HUES48 (cell line): ENCODE results near the gene FLT1.

Experiments
- H3K27ac ChIP-seq: one replicate; pipeline ENCODE4 v1.7.0; 2013; ENCODE audit warnings: low read depth, low read length, inconsistent platforms
- H3K27me3 ChIP-seq: 2 replicates; pipeline ENCODE4 v1.6.1; 2013; ENCODE audit warnings: mild to moderate bottlenecking, low read length; ENCODE audit not compliant: control insufficient read depth, insufficient read depth
- H3K36me3 ChIP-seq: 2 replicates; pipeline ENCODE4 v1.6.1; 2013; ENCODE audit warnings: low read length; ENCODE audit not compliant: control insufficient read depth, insufficient read depth
- H3K4me1 ChIP-seq: 2 replicates; pipeline ENCODE4 v1.6.1; 2013; ENCODE audit warnings: mild to moderate bottlenecking, low read length; ENCODE audit not compliant: control insufficient read depth, insufficient read depth
- H3K4me3 ChIP-seq: 2 replicates; pipeline ENCODE4 v1.5.1; 2013; ENCODE audit warnings: mild to moderate bottlenecking, low read depth, low read length
- H3K9ac ChIP-seq: 2 replicates; pipeline ENCODE4 v1.6.1; 2013; ENCODE audit warnings: mild to moderate bottlenecking, low read depth, low read length, moderate library complexity
- H3K9me3 ChIP-seq: 2 replicates; pipeline ENCODE4 v1.6.1; 2013; ENCODE audit warnings: low read length; ENCODE audit not compliant: control insufficient read depth, insufficient read depth

Gene FLT1

DNA sequence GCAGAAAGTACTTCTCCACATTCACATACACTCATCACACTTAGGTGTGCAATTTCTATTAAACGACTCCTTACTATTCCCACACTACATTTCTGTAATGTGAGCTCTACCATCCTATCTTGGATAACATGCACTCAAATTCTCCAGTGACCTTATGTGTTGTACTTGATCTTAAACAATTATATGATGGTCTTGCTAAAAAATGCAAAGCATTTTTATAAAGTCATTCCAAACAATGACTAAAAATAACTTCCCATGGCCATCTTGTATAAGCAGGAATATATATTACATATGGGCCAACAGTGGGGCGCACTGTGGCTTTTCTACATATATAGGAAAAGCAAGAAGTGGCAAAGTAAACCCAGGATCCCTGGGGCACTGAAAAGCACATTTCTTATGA lies 155.5 kb downstream of the FLT1 start:
- Histone ChIP-seq H3K36me3 (peaks cover 35% of the 10 kb centered on the region), H3K4me3 (no peak overlapping the region), H3K4me1 (no peaks in the 10 kb centered on the region)

DNA sequence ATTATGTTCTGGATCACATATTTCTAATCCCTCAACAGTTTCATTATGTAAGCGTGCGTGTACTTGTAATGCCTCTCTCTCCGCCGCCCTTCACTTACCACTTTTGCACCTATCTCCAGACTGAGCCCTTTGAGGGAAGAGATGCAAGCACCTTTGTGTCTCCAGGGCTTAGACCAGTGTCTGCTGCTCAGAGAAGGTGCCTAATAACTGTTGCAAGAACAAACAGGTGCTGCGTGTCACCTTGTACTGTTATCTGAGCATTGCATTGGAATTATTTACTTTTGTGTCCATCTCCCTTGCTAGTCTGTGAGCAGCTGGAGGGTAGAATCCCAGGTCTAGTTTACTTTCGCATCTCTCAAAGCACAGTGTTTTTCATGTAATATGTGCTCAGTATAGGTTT lies 156.2 kb downstream of the FLT1 start:
- no peaks in the 10 kb centered on the region for H3K4me1 ChIP-seq

More for the DNA sequence above, 155.5 kb downstream of the FLT1 start:
- H3K27me3 ChIP-seq: no peaks in the 10 kb centered on the region
- H3K27ac ChIP-seq: no peak overlapping the region
- no peaks in the 10 kb centered on the region for H3K9me3 ChIP-seq
- no peak overlapping the region for H3K9ac ChIP-seq

DNA sequence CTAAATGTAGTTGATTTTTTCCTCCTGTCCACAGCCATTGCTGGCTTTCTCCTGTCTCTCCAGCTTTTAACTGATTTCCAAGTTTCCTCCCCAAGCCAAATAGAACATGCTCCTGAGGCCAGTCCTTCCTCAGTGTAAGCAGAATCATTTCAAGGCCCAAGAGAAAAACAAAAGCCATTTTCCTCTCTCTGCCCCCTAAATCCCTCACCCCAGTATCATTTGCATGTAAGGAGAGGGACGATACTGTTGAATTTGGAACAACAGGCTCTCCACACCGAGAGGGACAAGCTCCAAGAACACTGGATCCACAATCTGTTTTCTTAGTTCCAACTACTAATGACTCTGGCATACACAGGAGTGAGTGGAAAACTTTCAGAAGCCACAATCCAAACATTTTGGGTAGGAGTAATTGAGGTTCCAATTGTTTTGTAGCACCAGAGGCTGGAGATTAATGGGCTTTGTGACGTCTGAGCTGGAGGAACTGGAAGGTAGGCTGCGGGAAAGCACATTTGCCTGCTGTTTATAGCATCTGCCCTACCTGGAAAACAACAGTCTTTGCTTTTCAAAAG lies 156.8 kb downstream of the FLT1 start:
- H3K36me3 ChIP-seq: peaks cover 48% of the 10 kb centered on the region

More for the DNA sequence above, 156.2 kb downstream of the FLT1 start:
- H3K4me3 ChIP-seq: no peak overlapping the region
- no peak overlapping the region for H3K27ac ChIP-seq
- H3K9me3 ChIP-seq: no peaks in the 10 kb centered on the region
- H3K9ac ChIP-seq: no peak overlapping the region
- H3K36me3 ChIP-seq: peaks cover 41% of the 10 kb centered on the region
- H3K27me3 ChIP-seq: no peaks in the 10 kb centered on the region

DNA sequence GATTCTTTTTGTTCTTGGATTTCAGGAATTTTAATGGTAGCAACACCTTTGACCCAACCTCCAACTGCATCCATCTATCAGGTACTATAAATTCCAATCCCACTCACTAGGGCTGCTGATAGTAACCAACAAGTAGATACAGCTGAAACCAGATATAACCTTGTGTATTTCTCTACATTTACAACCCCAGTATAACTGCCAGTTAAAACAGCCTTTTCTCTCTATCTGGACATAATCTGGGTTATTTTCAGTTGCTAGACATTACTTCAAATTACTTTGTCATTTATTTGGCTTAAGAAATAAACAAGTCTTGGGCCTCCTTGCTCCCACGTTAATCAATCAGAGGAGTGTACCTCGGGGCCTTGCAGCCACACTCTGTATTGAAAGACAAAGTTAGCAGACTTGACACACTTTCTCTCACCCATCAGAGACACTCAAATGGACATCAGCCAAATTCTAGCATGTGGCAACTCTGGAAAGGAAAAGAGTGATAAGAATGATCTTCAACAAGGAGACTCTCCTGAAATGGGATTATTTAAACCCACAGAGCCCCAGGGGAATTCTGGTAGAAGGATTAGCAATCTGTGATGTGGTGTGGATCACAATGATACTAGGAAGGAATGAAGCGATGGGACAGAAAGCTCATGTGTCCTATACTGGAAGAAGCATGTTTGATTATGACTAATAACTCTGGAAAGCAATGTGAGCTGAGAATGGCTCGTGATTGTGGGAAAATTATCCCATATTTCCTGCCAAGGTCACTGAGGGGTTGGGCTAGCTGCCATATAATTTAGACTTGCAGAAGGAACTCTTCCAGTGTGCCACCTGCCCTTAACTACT lies 157.5 kb downstream of the FLT1 start:
- H3K36me3 ChIP-seq: peaks cover 55% of the 10 kb centered on the region
- no peaks in the 10 kb centered on the region for H3K4me1 ChIP-seq
- no peaks in the 10 kb centered on the region for H3K9me3 ChIP-seq
- H3K27me3 ChIP-seq: no peaks in the 10 kb centered on the region
- no peak overlapping the region for H3K27ac ChIP-seq
- no peak overlapping the region for H3K4me3 ChIP-seq
- no peak overlapping the region for H3K9ac ChIP-seq

More for the DNA sequence above, 156.8 kb downstream of the FLT1 start:
- Histone ChIP-seq H3K27ac (no peak overlapping the region), H3K27me3 (no peaks in the 10 kb centered on the region), H3K9me3 (no peaks in the 10 kb centered on the region), H3K9ac (no peak overlapping the region), H3K4me3 (no peak overlapping the region), H3K4me1 (no peaks in the 10 kb centered on the region)

DNA sequence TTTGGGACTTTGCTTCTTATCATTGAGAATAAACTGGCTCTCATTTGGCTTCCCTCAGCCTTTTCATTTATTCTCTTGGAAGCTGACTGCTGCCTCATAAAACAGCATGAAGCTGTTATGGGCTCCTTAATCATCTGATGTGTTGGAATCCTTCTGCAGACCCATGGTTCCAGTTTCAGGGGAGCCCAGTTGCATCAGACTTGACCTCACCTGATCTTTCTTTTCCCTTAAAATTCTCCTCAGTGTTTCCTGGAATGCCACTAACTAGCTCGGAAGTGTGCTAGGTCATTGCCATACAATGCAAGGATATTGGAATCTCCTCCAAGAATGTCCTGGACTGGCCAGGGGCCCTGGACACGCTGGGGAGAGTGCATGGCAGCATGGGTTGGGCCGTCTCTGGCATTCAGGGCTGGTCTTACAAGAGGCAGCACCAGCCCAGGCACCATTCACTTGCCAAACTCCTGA lies 158.7 kb downstream of the FLT1 start:
- Histone ChIP-seq H3K27me3 (no peaks in the 10 kb centered on the region), H3K4me3 (no peak overlapping the region), H3K9me3 (no peaks in the 10 kb centered on the region), H3K4me1 (no peaks in the 10 kb centered on the region), H3K27ac (no peak overlapping the region), H3K36me3 (peaks cover 58% of the 10 kb centered on the region), H3K9ac (no peak overlapping the region)

DNA sequence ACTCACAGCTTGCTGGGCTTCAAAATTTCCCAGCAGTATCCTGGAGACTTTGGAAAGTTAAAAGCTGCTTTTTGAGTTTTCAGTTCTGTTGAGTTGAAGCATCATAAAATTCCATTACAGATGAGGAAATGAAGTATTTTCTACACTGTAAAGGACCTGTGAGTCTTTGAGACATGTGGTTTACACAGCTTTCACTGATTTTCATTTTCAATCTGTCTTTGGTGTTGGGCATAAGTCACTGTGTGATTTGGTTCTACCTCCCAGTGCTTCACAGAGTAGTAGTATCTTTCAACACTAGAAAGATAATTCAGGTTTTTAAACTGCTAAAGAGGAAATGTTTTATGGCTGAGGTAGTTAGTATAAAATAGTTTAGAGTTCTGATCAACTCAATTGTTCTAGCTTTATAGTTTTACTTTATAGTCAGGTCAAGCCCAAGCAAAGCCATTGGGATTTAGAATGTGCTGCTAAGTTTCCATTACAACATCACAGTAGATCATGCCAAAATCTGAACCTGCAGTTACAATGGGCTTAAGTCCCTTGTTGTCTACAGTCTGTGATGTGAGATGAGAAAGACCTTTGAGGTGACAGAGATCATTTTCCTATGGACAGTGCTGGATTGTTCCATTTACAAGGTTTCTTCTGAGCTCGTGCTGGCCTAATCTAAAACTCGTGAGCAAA lies 161.6 kb downstream of the FLT1 start:
- no peaks in the 10 kb centered on the region for H3K4me1 ChIP-seq
- H3K9ac ChIP-seq: no peak overlapping the region
- H3K4me3 ChIP-seq: no peak overlapping the region
- H3K36me3 ChIP-seq: peaks cover 43% of the 10 kb centered on the region
- H3K9me3 ChIP-seq: no peaks in the 10 kb centered on the region
- no peak overlapping the region for H3K27ac ChIP-seq
- no peaks in the 10 kb centered on the region for H3K27me3 ChIP-seq

DNA sequence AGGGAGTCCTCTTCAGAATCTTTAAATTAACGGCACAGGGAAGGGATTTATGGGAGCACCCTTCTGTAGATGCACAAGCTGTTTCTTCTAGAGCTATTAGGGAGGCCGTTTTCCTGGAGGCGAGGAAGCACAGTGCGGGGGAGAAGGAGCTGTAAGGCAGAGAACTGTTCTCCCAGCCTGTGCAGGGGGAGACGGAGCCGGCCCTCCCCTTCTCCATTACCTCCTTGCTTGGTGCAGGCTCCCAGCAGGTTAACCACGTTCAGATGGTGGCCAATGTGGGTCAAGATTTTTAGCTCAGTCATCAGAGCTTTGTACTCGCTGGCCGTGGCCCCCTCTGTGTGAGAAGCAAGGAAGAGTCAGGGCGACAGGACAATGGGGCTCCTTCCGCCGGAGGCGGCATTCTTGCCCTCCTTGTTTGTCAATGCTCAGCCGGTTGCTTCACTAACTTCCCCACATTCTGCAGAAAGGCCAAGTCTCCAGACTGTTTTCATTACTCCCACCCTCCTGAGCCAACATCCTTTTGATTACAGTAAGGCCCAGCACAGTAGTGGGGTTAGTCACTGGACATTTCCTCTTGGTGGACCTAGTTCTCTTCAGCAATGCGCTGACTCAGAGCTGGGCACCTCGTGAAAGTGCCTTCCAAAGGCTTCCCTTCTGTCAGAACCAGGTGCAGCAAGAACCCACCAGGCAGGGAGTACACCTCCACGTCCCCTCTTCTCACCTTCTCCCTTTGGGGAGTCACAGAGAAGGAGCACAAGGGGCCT lies 165.4 kb downstream of the FLT1 start:
- H3K4me3 ChIP-seq: no peak overlapping the region
- H3K27ac ChIP-seq: no peak overlapping the region
- H3K4me1 ChIP-seq: no peaks in the 10 kb centered on the region
- no peaks in the 10 kb centered on the region for H3K27me3 ChIP-seq
- peaks cover 23% of the 10 kb centered on the region for H3K36me3 ChIP-seq
- H3K9ac ChIP-seq: no peak overlapping the region
- H3K9me3 ChIP-seq: no peaks in the 10 kb centered on the region

DNA sequence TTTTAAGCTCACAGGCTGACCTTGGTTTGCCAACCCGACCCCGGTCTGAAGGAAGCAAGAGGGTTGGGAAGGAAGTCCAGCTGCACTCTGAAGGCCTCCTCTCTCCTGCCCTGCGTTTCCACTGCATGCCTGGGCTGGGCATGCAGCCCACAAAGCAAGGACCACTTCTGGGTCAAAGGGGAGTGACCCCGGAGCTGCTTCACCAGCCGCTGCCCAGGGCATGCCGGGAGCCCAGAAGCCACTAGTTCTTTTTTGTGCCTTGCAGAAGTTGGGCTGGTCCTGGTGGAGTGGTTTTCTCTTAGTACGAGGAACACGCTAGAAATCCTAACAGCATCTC lies 166.7 kb downstream of the FLT1 start:
- Histone ChIP-seq H3K4me1 (no peaks in the 10 kb centered on the region), H3K9ac (no peak overlapping the region), H3K27ac (no peak overlapping the region), H3K4me3 (no peak overlapping the region), H3K9me3 (no peaks in the 10 kb centered on the region), H3K36me3 (peaks cover 11% of the 10 kb centered on the region), H3K27me3 (no peaks in the 10 kb centered on the region)

DNA sequence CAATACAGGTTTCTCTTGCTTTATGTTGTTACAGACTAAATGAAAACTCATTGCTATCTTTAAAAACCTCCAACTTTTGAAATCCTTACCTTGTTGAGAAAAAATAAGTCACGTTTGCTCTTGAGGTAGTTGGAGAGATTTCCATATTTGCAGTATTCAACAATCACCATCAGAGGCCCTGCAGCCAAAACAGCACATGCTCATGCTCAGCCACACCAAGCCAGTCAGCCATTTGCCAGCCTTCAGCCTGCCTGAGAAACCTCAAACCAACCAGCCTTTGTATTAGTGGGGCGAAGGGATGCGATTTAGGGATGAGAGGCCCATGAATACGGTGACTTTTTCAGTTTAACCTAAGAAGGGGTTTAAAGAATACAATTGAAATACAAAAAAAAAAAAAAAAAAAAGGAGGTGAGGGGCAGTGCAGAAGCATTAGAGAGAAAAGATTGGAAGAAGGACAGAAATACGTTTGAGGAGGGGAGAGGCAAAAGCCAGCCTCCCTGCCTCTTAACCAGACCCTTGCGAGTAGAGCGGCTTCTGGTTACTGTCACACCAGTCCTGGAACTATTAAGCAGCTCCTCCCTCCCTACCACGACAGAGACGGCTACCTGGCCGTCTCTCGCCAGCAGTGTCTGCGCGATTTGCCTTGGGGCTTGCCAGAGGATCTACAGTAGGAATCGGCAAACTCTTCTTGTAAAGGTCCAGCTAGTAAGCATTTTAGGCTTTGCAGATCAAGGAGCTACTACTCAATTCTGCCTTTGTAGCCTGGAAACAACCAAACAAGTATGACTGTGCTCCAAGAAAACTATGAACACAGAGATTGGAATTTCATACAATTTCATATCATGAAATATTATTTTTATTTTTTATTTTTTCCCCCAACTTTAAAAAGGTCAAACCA lies 167.3 kb downstream of the FLT1 start:
- Histone ChIP-seq H3K4me1 (no peaks in the 10 kb centered on the region), H3K9me3 (no peaks in the 10 kb centered on the region), H3K36me3 (peaks cover 5% of the 10 kb centered on the region; the same call in 1 of the 2 replicates), H3K4me3 (no peak overlapping the region), H3K9ac (no peak overlapping the region), H3K27ac (no peak overlapping the region), H3K27me3 (no peaks in the 10 kb centered on the region)

DNA sequence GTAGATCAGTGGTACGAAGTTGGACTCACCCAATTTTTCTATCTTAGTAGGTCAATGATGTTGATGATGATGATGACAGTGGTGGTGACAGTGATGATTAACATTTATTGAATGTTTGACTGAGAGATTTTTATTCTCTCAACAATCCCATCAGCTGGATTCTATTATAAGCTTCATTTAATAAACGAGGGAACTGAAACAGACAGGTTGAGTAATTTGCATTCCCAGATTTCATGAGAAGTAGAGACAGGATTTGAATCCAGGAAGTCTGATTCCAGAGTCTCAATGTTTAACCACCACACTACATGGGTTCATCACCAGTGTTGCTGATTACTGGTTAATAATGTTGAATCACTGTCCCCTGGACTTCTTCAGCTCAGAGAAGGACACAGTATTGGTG lies 168.9 kb downstream of the FLT1 start:
- no peak overlapping the region for H3K27ac ChIP-seq
- no peak overlapping the region for H3K4me3 ChIP-seq
- no peaks in the 10 kb centered on the region for H3K27me3 ChIP-seq
- no peaks in the 10 kb centered on the region for H3K4me1 ChIP-seq
- H3K36me3 ChIP-seq: peaks cover 10% of the 10 kb centered on the region
- H3K9me3 ChIP-seq: no peaks in the 10 kb centered on the region
- H3K9ac ChIP-seq: no peak overlapping the region
